Measurements from ENCODE around the gene FOXC1. TPM values are rescaled to one million over a fixed set of nuclear protein-coding genes. Genes with fewer than 3 reads are reported as not detected.

Gene FOXC1
- polyA plus RNA-seq, 1 donor from 2014 or later = not detected

DNA sequence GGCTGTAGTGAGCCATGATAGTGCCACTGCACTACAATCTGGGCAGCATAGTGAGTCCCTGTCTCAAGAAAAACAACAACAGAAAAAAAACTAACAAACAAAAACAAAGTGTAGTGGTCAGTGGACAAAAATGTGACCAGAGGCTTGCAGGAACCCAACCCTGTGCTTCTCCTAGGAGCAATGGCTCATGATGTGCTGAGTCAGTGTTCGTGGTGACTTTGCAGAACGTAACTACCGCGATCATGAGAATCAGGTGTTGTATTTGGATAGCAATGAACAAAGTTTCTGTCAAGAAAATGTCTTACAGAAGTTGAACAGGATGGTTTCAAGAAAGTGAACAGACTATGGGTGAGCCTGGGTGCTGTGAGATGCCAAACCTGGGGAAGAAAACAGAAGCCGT, 18.5 kb upstream of the FOXC1 start:
- peaks cover 13% of the 10 kb centered on the region for H3K27me3 Mint-ChIP-seq
- H3K27ac Mint-ChIP-seq = no peak overlapping the region
- H3K4me1 Mint-ChIP-seq = peaks cover 0 to 2% (median 0%) of the 10 kb centered on the region in 3 donors
- no peak overlapping the region for H3K4me3 Mint-ChIP-seq
- H3K36me3 Mint-ChIP-seq = no peaks in the 10 kb centered on the region
- H3K9me3 Mint-ChIP-seq = no peaks in the 10 kb centered on the region

DNA sequence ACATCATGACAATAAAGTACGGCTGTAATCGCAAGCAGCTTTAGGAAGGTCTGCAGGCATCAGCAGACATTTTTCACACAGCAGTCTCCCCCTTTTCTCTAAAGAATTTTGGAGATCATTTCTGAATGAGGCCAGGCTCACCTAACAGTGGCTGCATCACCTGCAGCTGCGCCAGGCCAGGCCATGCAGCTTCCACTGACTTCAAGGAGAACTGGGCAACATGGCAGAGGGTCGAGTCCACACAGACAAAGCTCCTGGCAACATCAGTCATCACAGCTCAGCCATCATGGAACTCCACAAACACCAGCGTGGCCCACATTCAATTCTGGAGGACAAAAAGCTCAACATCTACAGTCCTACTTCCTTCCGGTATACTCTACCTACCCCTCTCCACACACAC, 17.8 kb upstream of the FOXC1 start:
- Mint-ChIP-seq H3K27me3 (peaks cover 17% of the 10 kb centered on the region), H3K36me3 (no peaks in the 10 kb centered on the region), H3K4me3 (no peak overlapping the region), H3K27ac (peak overlapping the region in 1 of 3 donors; percentile 74), H3K9me3 (no peaks in the 10 kb centered on the region), H3K4me1 (peaks cover 0 to 3% (median 0%) of the 10 kb centered on the region in 3 donors)

DNA sequence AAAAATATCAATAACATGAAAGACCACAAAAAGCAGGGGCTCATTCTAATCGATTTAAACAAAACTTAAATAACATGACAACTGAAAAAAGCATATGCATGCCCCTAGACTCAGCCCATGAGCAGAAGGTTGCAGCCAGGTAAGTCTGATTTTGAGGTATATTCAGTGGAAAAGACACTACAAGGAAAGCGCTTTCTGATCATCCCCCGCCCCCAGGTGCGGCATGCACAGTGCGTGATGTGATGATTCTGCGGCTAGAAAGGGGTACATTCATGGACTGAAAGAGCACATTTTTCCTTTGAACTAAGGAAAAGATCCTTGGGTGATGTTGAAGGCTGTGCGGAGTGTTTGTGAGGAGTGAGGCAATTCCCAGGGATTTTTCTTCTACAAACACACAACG, 16.9 kb upstream of the FOXC1 start:
- Mint-ChIP-seq H3K27me3 (peaks cover 20% of the 10 kb centered on the region), H3K4me1 (peaks cover 0 to 3% (median 0%) of the 10 kb centered on the region in 3 donors), H3K36me3 (no peaks in the 10 kb centered on the region), H3K4me3 (no peak overlapping the region), H3K27ac (no peak overlapping the region), H3K9me3 (no peaks in the 10 kb centered on the region)

DNA sequence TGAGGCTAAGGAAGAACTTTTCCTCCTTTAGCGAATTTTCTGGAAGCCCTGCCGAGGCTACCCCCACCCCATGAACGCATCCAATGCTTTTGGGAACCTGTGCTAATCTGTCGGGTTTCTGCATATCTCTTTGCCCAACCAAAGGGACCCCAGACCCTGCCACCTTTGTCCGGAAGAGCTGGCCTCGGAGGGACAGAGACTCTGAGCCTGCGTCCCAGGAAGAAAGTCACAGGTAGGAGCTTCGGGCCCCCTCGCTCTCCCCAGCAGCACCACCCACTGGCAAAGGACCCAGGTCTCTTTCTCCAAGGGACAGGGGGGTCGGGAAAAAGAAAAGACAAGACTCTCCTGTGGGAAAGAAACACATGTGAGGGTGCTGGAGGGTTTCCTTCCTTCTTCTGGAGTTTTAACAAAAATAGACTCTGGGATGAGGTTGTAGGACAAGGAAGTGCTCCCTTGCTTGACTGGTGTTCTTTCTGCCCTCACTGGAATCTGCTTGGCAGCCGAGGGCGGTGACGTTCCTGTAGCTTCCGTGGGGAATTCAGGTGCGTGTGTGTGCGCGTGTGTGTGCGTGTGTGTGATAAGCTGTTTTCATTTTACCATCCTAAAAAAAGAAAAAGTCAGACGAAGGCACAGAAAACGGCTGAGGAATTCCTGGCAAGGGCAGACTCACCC, 16.3 kb upstream of the FOXC1 start:
- Mint-ChIP-seq H3K9me3 (no peaks in the 10 kb centered on the region), H3K4me1 (peaks cover 0 to 3% (median 0%) of the 10 kb centered on the region in 3 donors), H3K36me3 (no peaks in the 10 kb centered on the region), H3K4me3 (no peak overlapping the region), H3K27ac (no peak overlapping the region), H3K27me3 (peaks cover 20% of the 10 kb centered on the region)

DNA sequence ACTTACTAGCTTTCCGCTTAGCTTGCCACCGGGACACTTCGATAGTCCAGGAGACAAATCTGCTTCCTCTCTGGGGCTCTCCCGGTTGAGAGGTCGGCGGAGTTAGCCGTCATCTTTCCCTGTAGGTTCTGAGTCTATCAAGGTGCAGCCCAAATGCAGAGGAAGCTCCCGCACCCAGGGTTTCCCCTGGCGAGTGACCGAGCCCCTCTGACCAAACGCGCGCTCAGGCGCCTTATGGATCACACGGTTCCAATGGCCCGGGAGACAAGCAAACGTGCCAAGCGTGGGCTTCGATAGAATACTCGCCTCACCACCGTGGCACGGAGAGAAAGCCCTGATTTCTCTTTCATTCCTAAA, 15.8 kb upstream of the FOXC1 start:
- Mint-ChIP-seq H3K36me3 (no peaks in the 10 kb centered on the region), H3K27ac (no peak overlapping the region), H3K4me1 (peaks cover 0 to 3% (median 0%) of the 10 kb centered on the region in 3 donors), H3K27me3 (peaks cover 20% of the 10 kb centered on the region), H3K4me3 (no peak overlapping the region), H3K9me3 (no peaks in the 10 kb centered on the region)

DNA sequence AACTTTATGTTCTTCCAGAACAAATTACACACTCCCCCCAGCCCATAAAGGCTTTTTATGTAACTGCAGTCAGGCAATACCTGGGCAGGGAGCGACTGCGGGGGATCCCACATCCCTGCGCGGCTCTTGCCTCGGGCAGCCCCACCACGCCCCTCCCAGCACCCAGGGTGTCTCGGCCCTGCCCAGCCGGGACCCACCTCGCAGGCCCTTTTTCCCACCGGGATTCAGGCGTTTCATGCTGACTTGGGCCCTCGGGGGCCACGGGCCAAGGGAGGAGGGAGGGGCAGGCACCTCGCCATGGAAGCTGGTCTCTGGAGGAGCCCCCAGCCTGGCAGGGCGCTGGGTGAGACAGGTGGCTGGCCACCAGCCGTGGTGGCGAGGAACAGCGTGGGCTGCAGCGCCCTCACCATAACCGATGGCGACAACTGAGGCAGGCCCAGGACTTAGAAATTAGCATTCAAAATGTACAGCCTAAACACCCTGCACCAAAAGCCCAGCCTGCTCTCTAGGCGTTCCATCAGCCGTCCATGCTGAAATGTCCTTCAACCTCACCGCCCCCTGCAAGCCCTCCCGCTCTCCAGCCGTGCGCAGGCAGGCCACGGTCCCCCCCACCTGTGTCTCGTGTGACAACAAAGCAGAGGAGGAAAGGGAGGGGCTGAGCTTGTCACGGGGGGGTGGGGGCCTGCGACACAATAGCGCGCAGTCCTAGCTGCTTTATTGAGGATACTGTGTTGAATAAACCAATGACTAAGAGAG, 15.1 kb upstream of the FOXC1 start:
- H3K27me3 Mint-ChIP-seq = peaks cover 17% of the 10 kb centered on the region
- no peaks in the 10 kb centered on the region for H3K9me3 Mint-ChIP-seq
- no peaks in the 10 kb centered on the region for H3K36me3 Mint-ChIP-seq
- H3K4me1 Mint-ChIP-seq = peaks cover 0 to 3% (median 0%) of the 10 kb centered on the region in 3 donors
- H3K27ac Mint-ChIP-seq = no peak overlapping the region
- no peak overlapping the region for H3K4me3 Mint-ChIP-seq

DNA sequence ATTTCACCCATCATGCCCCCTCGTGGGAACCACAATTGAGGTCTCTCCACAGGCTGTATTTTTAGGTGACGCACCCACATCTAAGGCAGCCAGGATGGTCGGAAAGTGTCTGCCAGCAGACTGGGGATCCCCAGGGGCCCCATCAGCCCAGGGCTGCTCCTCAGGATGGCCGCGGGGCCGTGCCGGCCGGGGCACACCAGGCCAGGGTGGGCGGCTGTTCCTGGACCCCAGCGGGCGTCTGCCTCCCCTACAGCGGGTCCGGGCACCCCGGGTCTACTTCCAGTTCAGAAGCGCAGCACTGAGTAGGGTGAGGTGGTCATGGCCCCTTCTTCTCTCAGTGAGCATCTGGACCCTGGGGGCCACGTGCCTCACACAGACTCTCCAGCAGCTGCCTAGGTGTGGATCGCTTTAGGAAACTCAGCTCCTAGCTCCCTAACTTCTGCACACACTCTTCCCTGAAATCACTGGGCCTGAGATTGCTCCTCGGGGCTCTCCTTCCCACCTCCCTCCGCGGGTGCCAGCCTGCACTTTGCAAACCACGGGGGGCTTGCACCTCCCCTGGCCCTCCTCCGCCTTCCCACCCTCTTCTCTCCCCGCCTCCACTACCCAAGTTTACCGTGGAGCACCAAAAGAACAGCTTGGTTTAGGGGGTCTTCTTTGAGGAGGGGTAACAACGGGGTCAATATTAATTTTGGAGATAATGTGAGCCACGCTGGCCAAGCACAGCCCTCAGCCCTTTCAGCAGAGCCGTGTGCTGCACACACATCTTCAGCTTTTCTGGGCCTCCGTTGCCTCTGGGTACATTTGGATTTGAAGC, 14.2 kb upstream of the FOXC1 start:
- H3K4me1 Mint-ChIP-seq = peaks cover 0 to 3% (median 0%) of the 10 kb centered on the region in 3 donors
- no peaks in the 10 kb centered on the region for H3K9me3 Mint-ChIP-seq
- H3K4me3 Mint-ChIP-seq = no peak overlapping the region
- no peaks in the 10 kb centered on the region for H3K36me3 Mint-ChIP-seq
- no peak overlapping the region for H3K27ac Mint-ChIP-seq
- peaks cover 22% of the 10 kb centered on the region for H3K27me3 Mint-ChIP-seq

DNA sequence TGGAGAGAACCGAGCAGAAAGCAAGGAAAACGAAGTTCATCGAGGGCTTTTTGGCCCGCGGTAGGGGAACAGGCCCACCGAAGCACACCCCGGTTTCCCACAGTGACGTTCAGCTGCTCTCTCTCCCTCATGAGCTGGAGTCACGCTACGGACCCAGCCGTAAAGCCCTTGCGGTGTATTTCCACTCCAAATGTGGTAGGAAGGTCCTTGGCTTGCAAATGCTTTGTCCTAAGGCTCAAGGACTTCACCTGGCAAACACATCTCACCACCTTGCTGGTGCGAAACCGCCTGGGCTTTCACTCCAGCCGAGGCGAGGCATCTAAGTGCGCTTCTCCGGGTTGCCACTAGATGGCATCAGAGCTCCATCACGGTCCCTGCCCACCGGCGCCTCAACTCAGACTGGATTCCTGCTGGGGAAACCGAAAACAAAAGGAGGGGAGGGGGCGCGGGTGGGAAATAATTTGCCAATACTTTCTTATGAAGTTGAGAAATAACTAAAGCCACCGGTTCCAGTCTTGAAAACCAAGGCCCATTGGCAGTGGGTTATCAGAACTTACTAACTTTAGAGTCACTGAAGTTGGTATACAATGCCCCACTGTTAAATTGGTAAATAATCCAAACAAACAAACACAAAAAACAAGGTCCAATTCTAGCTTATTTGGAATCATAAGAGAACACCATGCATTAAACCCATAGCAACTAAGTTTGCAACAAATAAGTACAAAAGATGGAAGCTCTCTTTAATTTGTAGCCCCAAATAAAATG, 13.4 kb upstream of the FOXC1 start:
- Mint-ChIP-seq H3K27me3 (peaks cover 28% of the 10 kb centered on the region), H3K27ac (peak overlapping the region in 1 of 3 donors; percentile 62)

DNA sequence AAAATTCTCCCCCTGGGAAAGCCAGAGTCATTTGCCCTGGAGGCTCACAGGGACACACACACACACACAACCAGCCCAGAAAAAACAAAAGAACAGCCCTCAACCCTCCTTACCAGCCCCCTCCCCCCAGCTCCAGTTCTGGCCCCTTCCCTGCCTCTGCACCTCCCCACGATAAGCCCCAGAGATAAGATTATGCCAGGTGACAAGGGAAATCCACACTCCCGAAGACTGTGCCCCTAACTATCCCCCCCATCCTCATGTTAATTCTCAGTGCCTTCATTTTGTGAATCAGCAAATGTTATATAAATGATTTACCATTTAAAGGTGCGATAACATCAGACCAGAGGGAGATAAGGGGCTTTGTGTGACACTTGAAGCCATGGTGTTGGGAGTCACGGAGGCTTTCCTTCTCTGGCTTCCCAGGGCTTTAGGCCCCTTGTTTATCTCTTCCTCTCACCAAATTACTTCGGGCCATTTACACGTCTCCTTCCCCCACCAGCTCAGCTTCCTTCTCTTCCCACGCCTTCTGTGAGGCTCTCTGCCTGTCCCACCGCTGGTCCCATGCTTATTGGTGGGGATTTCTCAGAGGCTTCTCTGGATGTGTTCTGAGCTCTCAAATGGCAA, 12.5 kb upstream of the FOXC1 start:
- peak overlapping the region in 1 of 3 donors; percentile 20 for H3K27ac Mint-ChIP-seq
- no peaks in the 10 kb centered on the region for H3K9me3 Mint-ChIP-seq
- peaks cover 31% of the 10 kb centered on the region for H3K27me3 Mint-ChIP-seq
- H3K36me3 Mint-ChIP-seq = no peaks in the 10 kb centered on the region
- peaks cover 0 to 3% (median 0%) of the 10 kb centered on the region in 3 donors for H3K4me1 Mint-ChIP-seq
- peak overlapping the region in 1 of 4 donors; percentile 32 for H3K4me3 Mint-ChIP-seq

More for the DNA sequence above, 13.4 kb upstream of the FOXC1 start:
- Mint-ChIP-seq H3K9me3 (no peaks in the 10 kb centered on the region), H3K4me3 (no peak overlapping the region), H3K4me1 (peaks cover 0 to 3% (median 0%) of the 10 kb centered on the region in 3 donors), H3K36me3 (no peaks in the 10 kb centered on the region)

DNA sequence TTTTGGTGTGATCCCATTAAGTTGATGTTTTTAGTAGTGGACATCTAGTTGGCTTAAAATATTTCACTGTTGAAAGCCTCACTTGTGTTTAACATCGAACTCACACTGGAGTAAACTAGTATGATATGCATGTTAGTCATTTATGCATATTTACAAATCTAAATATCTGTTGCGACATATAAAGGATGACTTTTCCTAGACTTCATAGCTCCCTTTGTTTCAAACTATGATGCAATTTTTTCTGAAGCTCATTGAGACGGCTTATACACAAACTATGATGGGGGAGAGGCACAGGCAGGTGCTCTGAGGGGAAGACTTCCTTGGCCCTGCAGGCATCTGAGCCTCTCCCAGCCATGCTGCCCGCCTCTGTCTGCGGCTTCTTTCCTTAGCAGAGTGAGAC, 11.8 kb upstream of the FOXC1 start:
- H3K27me3 Mint-ChIP-seq = peaks cover 35% of the 10 kb centered on the region
- H3K4me3 Mint-ChIP-seq = no peak overlapping the region
- H3K27ac Mint-ChIP-seq = peak overlapping the region in 1 of 3 donors; percentile 20
- peaks cover 0 to 3% (median 0%) of the 10 kb centered on the region in 3 donors for H3K4me1 Mint-ChIP-seq
- no peaks in the 10 kb centered on the region for H3K36me3 Mint-ChIP-seq
- no peaks in the 10 kb centered on the region for H3K9me3 Mint-ChIP-seq

DNA sequence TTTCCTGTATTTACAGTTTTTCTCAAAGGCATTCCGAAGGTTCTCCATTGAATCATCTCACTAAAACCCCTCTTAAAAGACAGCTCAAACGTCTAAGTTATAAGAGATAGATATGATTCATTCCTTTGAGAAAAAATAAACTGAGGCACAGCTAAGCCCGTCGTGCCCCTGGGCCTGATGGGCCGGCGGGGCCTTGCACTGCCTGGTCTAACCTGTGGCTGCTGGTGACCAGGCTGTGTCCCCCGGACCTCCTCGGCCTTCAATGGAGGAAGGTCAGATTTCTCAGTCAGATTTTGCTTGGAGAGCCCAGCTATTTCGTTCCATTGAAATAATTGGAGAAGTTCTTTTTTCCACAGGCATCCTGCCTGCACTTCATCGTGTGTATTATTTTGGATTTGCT, 11.3 kb upstream of the FOXC1 start:
- H3K36me3 Mint-ChIP-seq = no peaks in the 10 kb centered on the region
- no peaks in the 10 kb centered on the region for H3K9me3 Mint-ChIP-seq
- no peak overlapping the region for H3K27ac Mint-ChIP-seq
- H3K4me3 Mint-ChIP-seq = no peak overlapping the region
- H3K4me1 Mint-ChIP-seq = peaks cover 0 to 3% (median 0%) of the 10 kb centered on the region in 3 donors
- peaks cover 39% of the 10 kb centered on the region for H3K27me3 Mint-ChIP-seq

DNA sequence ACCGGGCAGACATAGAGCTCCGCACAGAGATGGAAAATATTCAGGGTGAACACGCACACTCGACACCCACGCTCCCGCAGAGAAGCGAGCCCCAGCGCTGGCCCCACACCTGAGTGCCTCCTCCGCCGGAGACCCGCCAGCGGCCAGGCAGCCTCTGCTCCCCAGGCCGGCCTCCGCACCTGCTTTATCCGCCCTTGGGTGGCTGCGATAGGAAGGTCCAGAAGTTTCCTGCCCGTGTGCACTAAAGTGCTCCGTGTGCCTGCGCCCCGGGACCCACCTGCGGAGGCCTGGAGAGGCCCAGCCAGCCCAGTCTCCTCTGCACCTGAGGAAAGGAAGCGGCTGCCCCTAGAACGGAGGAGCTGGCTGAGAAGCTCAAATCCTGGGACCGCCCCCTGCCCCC, 10.8 kb upstream of the FOXC1 start:
- peaks cover 0 to 3% (median 0%) of the 10 kb centered on the region in 3 donors for H3K4me1 Mint-ChIP-seq
- peaks cover 42% of the 10 kb centered on the region for H3K27me3 Mint-ChIP-seq
- no peak overlapping the region for H3K4me3 Mint-ChIP-seq
- no peak overlapping the region for H3K27ac Mint-ChIP-seq
- no peaks in the 10 kb centered on the region for H3K36me3 Mint-ChIP-seq
- H3K9me3 Mint-ChIP-seq = no peaks in the 10 kb centered on the region

DNA sequence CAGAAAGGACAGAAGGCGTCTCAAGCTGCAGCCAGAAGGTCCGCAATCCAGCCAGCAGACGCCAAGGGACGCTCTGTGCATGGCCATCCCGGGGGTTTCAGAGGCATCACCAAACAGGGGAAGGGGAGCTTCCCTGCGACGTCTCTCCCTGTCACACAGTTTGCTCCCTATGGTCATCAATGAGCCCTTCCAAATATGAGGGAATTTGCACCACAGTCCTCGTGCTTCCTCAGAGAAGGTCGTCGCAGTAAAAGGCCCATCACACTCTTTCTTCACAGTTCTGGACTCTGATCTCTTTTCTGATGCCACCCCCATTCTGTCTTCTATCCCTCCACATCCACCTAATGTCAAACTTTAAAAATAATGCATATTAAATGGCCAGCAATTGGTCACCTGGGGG, 10.2 kb upstream of the FOXC1 start:
- peaks cover 44% of the 10 kb centered on the region for H3K27me3 Mint-ChIP-seq
- peak overlapping the region in 1 of 4 donors; percentile 20 for H3K4me3 Mint-ChIP-seq
- no peaks in the 10 kb centered on the region for H3K9me3 Mint-ChIP-seq
- no peaks in the 10 kb centered on the region for H3K36me3 Mint-ChIP-seq
- no peak overlapping the region for H3K27ac Mint-ChIP-seq
- peaks cover 0 to 3% (median 0%) of the 10 kb centered on the region in 3 donors for H3K4me1 Mint-ChIP-seq

DNA sequence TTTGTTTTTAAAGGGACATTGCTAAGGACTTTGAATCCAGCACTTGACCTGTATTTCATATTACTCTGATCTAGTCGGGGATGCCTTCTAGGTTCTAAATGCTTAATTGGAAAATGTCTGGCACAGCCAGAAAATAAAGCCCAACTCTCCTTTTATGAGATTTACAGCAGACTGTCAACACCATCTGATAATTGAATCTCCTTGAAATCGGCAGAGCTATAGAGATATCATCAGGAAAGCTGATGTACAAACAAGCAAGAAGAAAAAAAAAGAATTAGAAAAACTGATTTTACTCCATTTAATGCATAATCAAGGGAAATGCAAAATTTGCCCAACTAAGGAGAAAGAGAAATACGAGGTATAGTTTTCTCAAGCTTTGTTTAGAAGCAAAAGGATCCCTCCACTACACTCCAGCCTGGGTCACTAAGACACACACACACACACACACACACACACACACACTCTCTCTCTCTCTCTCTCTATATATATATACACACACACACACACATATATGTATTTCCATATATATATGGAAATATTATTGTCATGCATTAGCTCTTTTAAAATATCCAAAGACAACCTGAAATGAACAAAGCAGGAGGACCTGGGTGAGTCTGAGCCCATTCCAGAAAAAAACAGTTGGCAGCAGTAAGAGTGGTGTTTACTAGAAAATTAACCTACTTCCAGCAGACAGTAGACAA, 9.5 kb upstream of the FOXC1 start:
- no peaks in the 10 kb centered on the region for H3K9me3 Mint-ChIP-seq
- peaks cover 0 to 3% (median under 1%) of the 10 kb centered on the region in 3 donors for H3K4me1 Mint-ChIP-seq
- no peaks in the 10 kb centered on the region for H3K36me3 Mint-ChIP-seq
- H3K27me3 Mint-ChIP-seq = peaks cover 44% of the 10 kb centered on the region
- H3K4me3 Mint-ChIP-seq = no peak overlapping the region
- peak overlapping the region in 1 of 3 donors; percentile 23 for H3K27ac Mint-ChIP-seq
